Measurements from ENCODE around the gene AP2A2.

The AP2A2 gene

GRCh38 chr11:976431-977160 lies 50.9 kb downstream of the AP2A2 start:
- peak; percentile 38 for DNase-seq

- no peak for DNase-seq
These were observed 52.4 kb downstream of the AP2A2 start for GRCh38 chr11:977830-978720.

DNA sequence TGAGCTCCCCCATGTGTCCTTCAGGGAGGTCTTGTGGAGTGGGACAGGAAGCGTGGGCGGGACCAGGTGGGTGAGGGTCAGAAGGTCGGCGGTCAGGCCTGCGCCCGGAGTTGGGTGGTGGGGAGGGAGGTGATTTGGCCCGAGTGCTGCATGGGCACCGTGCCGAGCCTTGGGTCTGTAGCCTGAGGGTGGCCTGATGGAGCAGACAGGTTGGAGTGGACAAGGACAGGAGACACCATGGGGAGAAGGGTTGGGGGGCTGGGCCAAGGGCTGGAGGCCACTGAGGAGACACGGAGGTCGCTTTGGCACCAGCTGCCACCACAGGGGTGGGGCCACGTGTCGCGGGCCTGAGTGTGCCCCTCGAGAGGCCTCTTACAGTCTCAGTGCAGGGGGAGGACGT lies 53.1 kb downstream of the AP2A2 start:
- no peak for DNase-seq

- DNase-seq = no peak
These were observed 55.0 kb downstream of the AP2A2 start for GRCh38 chr11:980438-981357.

- DNase-seq = no peak
These were observed 56.1 kb downstream of the AP2A2 start for GRCh38 chr11:981764-982163.

- DNase-seq = no peak
These were observed 58.9 kb downstream of the AP2A2 start for GRCh38 chr11:984546-984945.

DNA sequence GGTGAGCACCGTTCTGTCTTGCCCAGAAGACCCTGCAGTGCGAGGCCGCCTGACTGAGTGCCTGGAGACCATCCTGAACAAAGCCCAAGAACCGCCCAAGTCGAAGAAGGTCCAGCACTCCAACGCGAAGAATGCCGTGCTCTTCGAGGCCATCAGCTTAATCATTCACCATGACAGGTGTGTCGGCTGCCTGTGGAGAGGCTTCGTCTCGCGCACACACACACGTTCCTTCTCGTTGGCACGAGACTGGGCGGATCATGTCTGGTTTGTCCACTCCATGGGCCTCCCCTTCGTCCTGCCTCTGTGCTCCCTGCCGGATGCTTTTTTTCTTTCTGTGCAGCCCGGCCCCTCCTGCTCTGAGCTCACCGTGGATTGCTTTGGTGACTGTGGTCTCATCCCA lies 59.7 kb downstream of the AP2A2 start:
- DNase-seq = no peak

- no peak for DNase-seq
These were observed 60.2 kb downstream of the AP2A2 start for GRCh38 chr11:985848-986247.

GRCh38 chr11:986270-986951 lies 60.7 kb downstream of the AP2A2 start:
- DNase-seq = no peak

DNA sequence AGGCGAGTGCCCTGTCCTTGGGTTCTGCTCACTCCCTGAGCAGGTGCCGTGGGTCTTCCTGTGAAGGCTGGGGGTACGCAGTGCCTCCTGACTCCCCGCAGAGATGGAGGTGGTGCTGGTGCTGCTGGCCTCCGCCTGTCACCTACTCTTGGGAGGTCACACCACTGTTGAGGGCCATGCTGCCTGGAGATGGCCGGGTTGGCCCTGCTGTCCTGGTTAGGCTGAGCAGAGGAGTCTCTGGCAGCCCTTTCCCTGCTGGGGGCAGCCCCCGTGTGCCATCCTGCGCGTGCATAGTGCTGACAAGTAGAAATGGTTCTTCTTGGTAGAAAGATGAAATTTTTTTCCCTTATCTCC lies 61.3 kb downstream of the AP2A2 start:
- no peak for DNase-seq

GRCh38 chr11:987671-988070 lies 62.0 kb downstream of the AP2A2 start:
- DNase-seq = no peak

DNA sequence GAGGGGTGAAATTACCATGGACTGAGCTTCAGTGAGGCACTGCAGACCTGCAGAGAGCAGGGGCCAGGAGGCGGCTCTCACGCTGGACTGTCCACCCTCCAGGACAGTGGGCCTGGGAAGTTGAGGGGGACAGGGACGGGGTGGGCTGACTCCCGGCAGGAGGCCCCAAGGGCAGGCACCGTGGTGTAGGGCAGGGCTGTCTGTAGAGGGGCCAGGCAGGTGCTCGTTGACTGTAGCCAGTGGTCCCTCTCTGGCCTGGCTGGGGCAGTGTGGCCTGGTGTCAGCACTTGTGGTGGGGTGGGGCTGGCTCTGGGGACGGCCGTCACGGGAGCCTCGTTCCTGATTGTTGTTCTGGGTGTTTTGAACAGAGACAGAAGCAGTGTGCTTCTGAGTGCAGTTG lies 64.4 kb downstream of the AP2A2 start:
- no peak for DNase-seq

GRCh38 chr11:991034-991433 lies 65.4 kb downstream of the AP2A2 start:
- DNase-seq = no peak

- no peak for DNase-seq
These were observed 66.1 kb downstream of the AP2A2 start for GRCh38 chr11:991711-992307.

DNA sequence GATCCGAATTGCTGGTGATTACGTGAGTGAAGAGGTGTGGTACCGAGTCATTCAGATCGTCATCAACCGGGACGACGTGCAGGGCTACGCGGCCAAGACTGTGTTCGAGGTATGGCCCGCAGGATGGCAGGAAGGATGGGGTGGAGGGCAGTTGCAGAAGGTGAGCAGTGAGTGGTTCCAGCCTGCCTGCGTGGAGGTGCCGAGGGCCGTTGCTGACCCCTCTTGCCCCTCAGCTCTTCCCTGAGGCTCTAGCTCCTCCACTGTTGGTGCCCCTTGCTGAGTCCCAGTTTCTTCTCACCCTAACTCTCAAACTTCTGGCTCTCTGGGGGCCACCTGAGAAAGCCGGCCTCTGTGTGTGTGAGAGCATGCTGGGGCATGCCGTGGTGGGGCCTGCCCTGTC lies 66.9 kb downstream of the AP2A2 start:
- no peak for DNase-seq

DNA sequence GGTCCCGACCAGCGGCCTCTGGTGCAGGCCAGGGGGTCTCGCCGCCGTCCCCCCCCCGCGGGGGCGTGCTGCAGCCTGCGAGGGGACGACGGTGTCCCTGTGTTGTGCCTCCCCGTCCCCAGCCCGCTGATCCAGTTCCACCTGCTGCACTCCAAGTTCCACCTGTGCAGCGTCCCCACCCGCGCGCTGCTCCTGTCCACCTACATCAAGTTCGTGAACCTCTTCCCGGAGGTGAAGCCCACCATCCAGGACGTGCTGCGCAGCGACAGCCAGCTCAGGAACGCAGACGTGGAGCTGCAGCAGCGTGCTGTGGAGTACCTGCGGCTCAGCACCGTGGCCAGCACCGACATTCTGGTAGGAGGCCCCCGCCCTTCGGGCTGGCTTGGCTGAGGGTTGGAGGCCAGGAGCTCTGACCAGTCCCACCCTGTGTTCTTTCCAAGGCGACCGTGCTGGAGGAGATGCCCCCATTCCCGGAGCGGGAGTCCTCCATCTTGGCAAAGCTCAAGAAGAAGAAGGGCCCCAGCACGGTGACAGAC lies 68.0 kb downstream of the AP2A2 start:
- no peak for DNase-seq

DNA sequence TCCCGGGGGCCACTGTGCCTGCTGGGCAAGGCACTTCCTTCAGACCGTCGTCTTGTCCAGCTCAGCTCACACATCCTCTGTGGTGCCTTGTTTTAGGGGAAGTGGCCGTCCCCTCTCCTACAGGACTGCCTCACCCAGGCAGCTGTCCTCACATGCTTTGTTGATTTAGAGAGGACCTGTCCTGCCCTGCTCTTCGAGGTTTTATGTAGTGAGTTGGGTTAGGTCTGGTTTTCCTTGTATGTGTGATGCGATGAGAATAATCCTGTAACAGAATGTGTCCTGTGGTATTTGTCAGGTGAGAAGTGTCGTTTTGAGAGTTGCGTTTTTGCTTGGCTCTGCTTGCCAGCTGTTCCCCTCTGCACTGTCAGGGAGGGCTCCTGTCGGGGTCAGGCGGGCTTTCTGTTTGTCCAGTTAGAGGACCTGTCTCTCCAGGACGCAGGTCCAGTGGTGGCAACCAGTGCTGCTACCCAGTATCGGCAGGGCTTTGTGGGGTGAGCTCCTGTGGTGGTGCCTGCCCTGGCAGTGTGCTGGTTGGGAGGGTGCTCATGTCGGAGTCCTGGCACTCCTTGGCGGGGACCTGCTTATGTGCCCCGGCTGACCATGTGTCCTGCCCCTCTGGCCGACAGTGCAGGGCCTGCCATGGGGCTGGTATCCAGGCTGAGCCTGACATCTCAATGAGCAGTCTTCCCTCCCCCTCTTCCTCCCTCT lies 69.5 kb downstream of the AP2A2 start:
- no peak for DNase-seq

- no peak for DNase-seq
These were observed 70.2 kb downstream of the AP2A2 start for GRCh38 chr11:995752-996420.

DNA sequence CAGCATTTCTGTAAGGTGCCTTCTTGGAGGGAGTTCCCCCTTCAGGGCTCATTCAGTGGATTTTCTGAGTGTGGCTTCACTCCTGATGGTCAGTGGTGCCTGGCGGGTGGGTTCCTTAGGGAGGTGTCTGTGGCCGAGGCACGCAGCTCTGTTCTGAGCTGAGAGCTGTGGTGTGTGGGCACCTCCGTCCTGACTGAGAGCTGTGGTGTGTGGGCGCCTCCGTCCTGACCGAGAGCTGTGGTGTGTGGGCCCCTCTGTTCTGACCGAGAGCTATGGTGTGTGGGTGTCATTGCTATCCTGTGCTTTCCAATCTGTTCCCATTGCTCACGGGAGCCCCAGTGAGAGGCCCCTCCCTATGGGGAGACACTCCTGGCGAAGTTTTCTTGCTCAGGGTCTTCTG lies 71.0 kb downstream of the AP2A2 start:
- DNase-seq = no peak

DNA sequence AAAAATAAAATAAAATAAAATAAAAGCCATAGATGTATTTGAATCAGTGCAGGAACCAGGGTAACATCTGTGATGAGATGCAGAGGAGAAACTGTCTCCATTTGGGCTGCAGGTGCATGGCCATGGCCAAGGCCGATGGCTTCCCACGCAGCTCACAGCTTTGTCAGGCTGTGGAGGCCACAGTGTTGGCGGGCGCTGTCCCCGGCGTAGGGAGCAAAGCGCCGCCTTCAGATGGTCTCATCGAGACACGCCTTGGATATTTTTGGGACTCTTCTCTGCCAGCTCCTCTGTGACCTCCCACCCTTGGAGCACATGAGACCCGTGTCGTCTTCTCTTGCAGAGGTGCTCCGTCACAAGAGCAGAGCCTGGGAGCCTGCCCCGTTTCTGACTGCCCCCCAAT lies 72.2 kb downstream of the AP2A2 start:
- no peak for DNase-seq

GRCh38 chr11:999009-999408 lies 73.3 kb downstream of the AP2A2 start:
- no peak for DNase-seq
